ENCODE measurements around the gene C19orf12.

- TF ChIP-seq CTCF (IDR thresholded peaks at IDR 0.05) (no peak), POLR2A (IDR thresholded peaks at IDR 0.05) (no peak)
Measured at GRCh38 chr19:29757551-29757950, 42.5 kb upstream of the C19orf12 start.
